SK-N-SH treated with all-trans-retinoic acid at 6 μM for 48 hours (cell line): ENCODE measurements around the gene HCLS1.
"Not testable (repeated sequence)": the region's sequence is repeated elsewhere in the genome, so short reads cannot be mapped to it uniquely, and the experiment has no call there.

Experiments
- ATAC-seq: fragments of 200-7000 bp; cut with Tn5 transposase; 3 replicates; pipeline ENCODE4 v1.9.1; 2020; ENCODE audit warnings: mild to moderate bottlenecking, moderate library complexity
- ARNTL ChIP-seq: fragments of 450-650 bp; formaldehyde crosslinking; IDR thresholded peaks from 2 replicates; pipeline ENCODE4 v1.5.0; 2020; ENCODE audit warnings: low read depth, mild to moderate bottlenecking, moderate library complexity, borderline replicate concordance
- BACH2 ChIP-seq: fragments of 250-450 bp; sonication (Bioruptor Pico); IDR thresholded peaks from 2 replicates; pipeline ENCODE4 v1.9.0; 2021; ENCODE audit warnings: mild to moderate bottlenecking, borderline replicate concordance
- CSDC2 ChIP-seq: fragments of 250-450 bp; sonication (Bioruptor Pico); IDR thresholded peaks from 2 replicates; pipeline ENCODE4 v1.5.0; 2020; ENCODE audit warnings: mild to moderate bottlenecking, moderate library complexity
- ESRRG ChIP-seq: fragments of 250-450 bp; sonication (Bioruptor Pico); IDR thresholded peaks from 2 replicates; pipeline ENCODE4 v1.6.1; 2021; ENCODE audit warnings: mild to moderate bottlenecking
- GLIS3 ChIP-seq: fragments of 250-450 bp; sonication (Bioruptor Pico); IDR thresholded peaks from 2 replicates; pipeline ENCODE4 v1.5.0; 2020; ENCODE audit warnings: mild to moderate bottlenecking, moderate library complexity
- ISL1 ChIP-seq: fragments of 250-450 bp; sonication (Bioruptor Pico); IDR thresholded peaks from 2 replicates; pipeline ENCODE4 v2.1.2; 2022; ENCODE audit warnings: mild to moderate bottlenecking, moderate library complexity
- OSR1 ChIP-seq: fragments of 250-450 bp; sonication (Bioruptor Pico); IDR thresholded peaks from 2 replicates; pipeline ENCODE4 v1.8.0; 2022; ENCODE audit warnings: moderate library complexity, mild to moderate bottlenecking, inconsistent platforms
- PPARA ChIP-seq: fragments of 250-450 bp; sonication (Bioruptor Pico); IDR thresholded peaks from 2 replicates; pipeline ENCODE4 v1.5.0; 2020; ENCODE audit warnings: mild to moderate bottlenecking, borderline replicate concordance
- RARB ChIP-seq: fragments of 250-450 bp; sonication (Bioruptor Pico); IDR thresholded peaks from 2 replicates; pipeline ENCODE4 v1.8.0; 2021; ENCODE audit warnings: mild to moderate bottlenecking, moderate library complexity
- SNAI2 ChIP-seq: fragments of 250-450 bp; sonication (Bioruptor Pico); IDR thresholded peaks from 2 replicates; pipeline ENCODE4 v1.5.0; 2020; ENCODE audit warnings: mild to moderate bottlenecking, moderate library complexity
- TOX ChIP-seq: fragments of 250-450 bp; sonication (Bioruptor Pico); IDR thresholded peaks from 2 replicates; pipeline ENCODE4 v1.8.0; 2021; ENCODE audit warnings: mild to moderate bottlenecking, moderate library complexity, borderline replicate concordance
- ZC3H10 ChIP-seq: fragments of 250-450 bp; sonication (Bioruptor Pico); IDR thresholded peaks from 2 replicates; pipeline ENCODE4 v1.5.1; 2021; ENCODE audit warnings: mild to moderate bottlenecking, moderate library complexity
- ZFP3 ChIP-seq: fragments of 250-450 bp; sonication (Bioruptor Pico); IDR thresholded peaks from 2 replicates; pipeline ENCODE4 v1.5.0; 2020; ENCODE audit warnings: mild to moderate bottlenecking, moderate library complexity
- ZFP30 ChIP-seq: fragments of 450-650 bp; formaldehyde crosslinking; IDR thresholded peaks from 2 replicates; pipeline ENCODE4 v1.5.0; 2022; ENCODE audit warnings: mild to moderate bottlenecking, moderate library complexity
- ZNF70 ChIP-seq: fragments of 450-650 bp; formaldehyde crosslinking; IDR thresholded peaks from 2 replicates; pipeline ENCODE4 v1.5.0; 2020; ENCODE audit warnings: mild to moderate bottlenecking, moderate library complexity
- ZNF8 ChIP-seq: fragments of 450-650 bp; formaldehyde crosslinking; IDR thresholded peaks from 2 replicates; pipeline ENCODE4 v1.5.0; 2020; ENCODE audit warnings: mild to moderate bottlenecking, moderate library complexity
- TF ChIP-seq, protein P1 (sequence below): fragments of 250-450 bp; sonication (Bioruptor Pico); IDR thresholded peaks from 2 replicates; pipeline ENCODE4 v1.5.1; 2021; ENCODE audit warnings: mild to moderate bottlenecking, moderate library complexity
- TF ChIP-seq, protein P2 (sequence below): fragments of 250-450 bp; sonication (Bioruptor Pico); IDR thresholded peaks from 2 replicates; pipeline ENCODE4 v1.8.0; 2021; ENCODE audit warnings: low read depth, mild to moderate bottlenecking, moderate library complexity, borderline replicate concordance
- TF ChIP-seq, protein P3 (sequence below): fragments of 250-450 bp; sonication (Bioruptor Pico); IDR thresholded peaks from 2 replicates; pipeline ENCODE4 v1.5.1; 2020; ENCODE audit warnings: low read depth, mild to moderate bottlenecking, moderate library complexity
- TF ChIP-seq, protein P4 (sequence below): fragments of 250-450 bp; sonication (Bioruptor Pico); IDR thresholded peaks from 2 replicates; pipeline ENCODE4 v1.8.0; 2020; ENCODE audit warnings: mild to moderate bottlenecking, moderate library complexity, borderline replicate concordance
- TF ChIP-seq, protein P5 (sequence below): fragments of 250-450 bp; sonication (Bioruptor Pico); IDR thresholded peaks from 2 replicates; pipeline ENCODE4 v1.5.0; 2020; ENCODE audit warnings: mild to moderate bottlenecking, moderate library complexity

HCLS1 gene

DNA sequence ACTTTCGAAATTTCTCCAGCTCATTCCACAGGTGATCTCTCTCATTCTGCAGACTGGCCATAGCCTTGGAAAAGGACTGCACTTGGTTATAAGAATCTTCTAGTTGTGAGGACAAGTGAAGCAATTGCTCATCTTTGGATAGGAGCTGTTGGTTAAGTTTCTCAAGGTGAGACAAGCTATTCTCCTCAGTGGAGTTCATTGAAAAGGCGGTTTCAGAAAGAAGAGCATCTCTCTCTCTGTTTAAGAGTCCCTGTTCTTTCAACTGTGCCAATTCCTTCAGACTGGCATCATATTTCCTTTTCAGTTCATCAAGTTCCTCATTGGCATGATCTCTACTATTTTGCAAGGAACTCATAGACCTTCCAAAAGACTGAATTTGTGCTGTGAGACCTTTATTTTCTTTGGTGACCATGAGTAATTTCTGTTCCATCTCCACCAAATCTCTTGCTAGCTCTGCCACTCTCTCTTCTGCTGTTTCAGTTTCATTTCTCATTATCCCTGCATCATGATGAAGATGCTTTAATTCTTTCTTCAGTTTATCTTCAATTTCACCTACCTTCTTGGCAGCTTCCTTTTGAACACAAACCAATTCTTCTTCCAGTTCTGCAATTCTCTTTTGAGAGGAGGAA, 30.2 kb upstream of the HCLS1 start (continued):
- TF ChIP-seq, protein P1, sequence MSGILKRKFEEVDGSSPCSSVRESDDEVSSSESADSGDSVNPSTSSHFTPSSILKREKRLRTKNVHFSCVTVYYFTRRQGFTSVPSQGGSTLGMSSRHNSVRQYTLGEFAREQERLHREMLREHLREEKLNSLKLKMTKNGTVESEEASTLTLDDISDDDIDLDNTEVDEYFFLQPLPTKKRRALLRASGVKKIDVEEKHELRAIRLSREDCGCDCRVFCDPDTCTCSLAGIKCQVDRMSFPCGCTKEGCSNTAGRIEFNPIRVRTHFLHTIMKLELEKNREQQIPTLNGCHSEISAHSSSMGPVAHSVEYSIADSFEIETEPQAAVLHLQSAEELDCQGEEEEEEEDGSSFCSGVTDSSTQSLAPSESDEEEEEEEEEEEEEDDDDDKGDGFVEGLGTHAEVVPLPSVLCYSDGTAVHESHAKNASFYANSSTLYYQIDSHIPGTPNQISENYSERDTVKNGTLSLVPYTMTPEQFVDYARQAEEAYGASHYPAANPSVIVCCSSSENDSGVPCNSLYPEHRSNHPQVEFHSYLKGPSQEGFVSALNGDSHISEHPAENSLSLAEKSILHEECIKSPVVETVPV (CRISPR knock-in tag) = no peak
- TF ChIP-seq ZNF70 (CRISPR knock-in tag) = no peak
- TF ChIP-seq, protein P2, sequence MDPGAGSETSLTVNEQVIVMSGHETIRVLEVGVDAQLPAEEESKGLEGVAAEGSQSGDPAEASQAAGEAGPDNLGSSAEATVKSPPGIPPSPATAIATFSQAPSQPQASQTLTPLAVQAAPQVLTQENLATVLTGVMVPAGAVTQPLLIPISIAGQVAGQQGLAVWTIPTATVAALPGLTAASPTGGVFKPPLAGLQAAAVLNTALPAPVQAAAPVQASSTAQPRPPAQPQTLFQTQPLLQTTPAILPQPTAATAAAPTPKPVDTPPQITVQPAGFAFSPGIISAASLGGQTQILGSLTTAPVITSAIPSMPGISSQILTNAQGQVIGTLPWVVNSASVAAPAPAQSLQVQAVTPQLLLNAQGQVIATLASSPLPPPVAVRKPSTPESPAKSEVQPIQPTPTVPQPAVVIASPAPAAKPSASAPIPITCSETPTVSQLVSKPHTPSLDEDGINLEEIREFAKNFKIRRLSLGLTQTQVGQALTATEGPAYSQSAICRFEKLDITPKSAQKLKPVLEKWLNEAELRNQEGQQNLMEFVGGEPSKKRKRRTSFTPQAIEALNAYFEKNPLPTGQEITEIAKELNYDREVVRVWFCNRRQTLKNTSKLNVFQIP (CRISPR knock-in tag) = no peak
- no peak for TF ChIP-seq GLIS3 (CRISPR knock-in tag)
- TF ChIP-seq ISL1 (CRISPR knock-in tag) = no peak

DNA sequence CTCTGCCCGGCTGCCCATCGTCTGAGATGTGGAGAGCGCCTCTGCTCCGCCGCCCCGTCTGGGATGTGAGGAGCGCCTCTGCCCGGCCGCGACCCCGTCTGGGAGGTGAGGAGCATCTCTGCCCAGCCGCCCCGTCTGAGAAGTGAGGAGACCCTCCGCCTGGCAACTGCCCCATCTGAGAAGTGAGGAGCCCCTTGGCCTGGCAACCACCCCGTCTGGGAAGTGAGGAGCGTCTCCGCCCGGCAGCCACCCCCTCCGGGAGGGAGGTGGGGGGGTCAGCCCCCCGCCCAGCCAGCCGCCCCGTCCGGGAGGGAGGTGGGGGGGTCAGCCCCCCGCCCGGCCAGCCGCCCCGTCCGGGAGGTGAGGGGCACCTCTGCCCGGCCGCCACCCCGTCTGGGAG, 28.0 kb upstream of the HCLS1 start:
- ATAC-seq = not testable (repeated sequence)

DNA sequence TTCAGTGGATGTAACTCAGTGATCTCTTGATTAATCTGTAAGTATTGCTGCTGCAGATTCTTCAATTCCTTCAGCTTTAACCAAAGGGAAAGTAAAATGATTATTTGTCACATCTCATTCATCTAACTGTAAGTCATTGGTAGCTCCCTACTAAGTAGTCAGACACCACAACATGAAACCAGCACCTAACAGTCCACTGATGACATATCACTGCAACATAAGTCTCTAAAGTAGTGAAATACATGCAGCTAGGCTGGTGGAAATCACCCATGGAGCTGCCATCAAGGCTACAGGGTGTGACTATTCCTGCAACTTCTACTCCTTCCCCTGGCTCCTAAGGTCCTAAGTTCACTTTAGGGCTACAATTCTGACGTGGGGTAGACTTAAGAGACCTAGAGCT, 21.1 kb upstream of the HCLS1 start:
- TF ChIP-seq BACH2 (CRISPR knock-in tag) (no peak), ZNF70 (CRISPR knock-in tag) (no peak), TOX (CRISPR knock-in tag) (no peak), ZNF8 (CRISPR knock-in tag) (no peak), ISL1 (CRISPR knock-in tag) (no peak), RARB (CRISPR knock-in tag) (no peak), OSR1 (CRISPR knock-in tag) (no peak), ZC3H10 (CRISPR knock-in tag) (no peak), ZFP30 (CRISPR knock-in tag) (no peak), GLIS3 (CRISPR knock-in tag) (no peak), ESRRG (CRISPR knock-in tag) (no peak)
- TF ChIP-seq, protein P2 (CRISPR knock-in tag) = no peak
- TF ChIP-seq, protein P3, sequence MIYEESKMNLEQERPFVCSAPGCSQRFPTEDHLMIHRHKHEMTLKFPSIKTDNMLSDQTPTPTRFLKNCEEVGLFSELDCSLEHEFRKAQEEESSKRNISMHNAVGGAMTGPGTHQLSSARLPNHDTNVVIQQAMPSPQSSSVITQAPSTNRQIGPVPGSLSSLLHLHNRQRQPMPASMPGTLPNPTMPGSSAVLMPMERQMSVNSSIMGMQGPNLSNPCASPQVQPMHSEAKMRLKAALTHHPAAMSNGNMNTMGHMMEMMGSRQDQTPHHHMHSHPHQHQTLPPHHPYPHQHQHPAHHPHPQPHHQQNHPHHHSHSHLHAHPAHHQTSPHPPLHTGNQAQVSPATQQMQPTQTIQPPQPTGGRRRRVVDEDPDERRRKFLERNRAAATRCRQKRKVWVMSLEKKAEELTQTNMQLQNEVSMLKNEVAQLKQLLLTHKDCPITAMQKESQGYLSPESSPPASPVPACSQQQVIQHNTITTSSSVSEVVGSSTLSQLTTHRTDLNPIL = no peak
- TF ChIP-seq, protein P4, sequence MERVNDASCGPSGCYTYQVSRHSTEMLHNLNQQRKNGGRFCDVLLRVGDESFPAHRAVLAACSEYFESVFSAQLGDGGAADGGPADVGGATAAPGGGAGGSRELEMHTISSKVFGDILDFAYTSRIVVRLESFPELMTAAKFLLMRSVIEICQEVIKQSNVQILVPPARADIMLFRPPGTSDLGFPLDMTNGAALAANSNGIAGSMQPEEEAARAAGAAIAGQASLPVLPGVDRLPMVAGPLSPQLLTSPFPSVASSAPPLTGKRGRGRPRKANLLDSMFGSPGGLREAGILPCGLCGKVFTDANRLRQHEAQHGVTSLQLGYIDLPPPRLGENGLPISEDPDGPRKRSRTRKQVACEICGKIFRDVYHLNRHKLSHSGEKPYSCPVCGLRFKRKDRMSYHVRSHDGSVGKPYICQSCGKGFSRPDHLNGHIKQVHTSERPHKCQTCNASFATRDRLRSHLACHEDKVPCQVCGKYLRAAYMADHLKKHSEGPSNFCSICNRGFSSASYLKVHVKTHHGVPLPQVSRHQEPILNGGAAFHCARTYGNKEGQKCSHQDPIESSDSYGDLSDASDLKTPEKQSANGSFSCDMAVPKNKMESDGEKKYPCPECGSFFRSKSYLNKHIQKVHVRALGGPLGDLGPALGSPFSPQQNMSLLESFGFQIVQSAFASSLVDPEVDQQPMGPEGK (CRISPR knock-in tag) = no peak
- TF ChIP-seq, protein P5, sequence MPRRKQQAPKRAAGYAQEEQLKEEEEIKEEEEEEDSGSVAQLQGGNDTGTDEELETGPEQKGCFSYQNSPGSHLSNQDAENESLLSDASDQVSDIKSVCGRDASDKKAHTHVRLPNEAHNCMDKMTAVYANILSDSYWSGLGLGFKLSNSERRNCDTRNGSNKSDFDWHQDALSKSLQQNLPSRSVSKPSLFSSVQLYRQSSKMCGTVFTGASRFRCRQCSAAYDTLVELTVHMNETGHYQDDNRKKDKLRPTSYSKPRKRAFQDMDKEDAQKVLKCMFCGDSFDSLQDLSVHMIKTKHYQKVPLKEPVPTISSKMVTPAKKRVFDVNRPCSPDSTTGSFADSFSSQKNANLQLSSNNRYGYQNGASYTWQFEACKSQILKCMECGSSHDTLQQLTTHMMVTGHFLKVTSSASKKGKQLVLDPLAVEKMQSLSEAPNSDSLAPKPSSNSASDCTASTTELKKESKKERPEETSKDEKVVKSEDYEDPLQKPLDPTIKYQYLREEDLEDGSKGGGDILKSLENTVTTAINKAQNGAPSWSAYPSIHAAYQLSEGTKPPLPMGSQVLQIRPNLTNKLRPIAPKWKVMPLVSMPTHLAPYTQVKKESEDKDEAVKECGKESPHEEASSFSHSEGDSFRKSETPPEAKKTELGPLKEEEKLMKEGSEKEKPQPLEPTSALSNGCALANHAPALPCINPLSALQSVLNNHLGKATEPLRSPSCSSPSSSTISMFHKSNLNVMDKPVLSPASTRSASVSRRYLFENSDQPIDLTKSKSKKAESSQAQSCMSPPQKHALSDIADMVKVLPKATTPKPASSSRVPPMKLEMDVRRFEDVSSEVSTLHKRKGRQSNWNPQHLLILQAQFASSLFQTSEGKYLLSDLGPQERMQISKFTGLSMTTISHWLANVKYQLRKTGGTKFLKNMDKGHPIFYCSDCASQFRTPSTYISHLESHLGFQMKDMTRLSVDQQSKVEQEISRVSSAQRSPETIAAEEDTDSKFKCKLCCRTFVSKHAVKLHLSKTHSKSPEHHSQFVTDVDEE = no peak
- ATAC-seq = no peak

DNA sequence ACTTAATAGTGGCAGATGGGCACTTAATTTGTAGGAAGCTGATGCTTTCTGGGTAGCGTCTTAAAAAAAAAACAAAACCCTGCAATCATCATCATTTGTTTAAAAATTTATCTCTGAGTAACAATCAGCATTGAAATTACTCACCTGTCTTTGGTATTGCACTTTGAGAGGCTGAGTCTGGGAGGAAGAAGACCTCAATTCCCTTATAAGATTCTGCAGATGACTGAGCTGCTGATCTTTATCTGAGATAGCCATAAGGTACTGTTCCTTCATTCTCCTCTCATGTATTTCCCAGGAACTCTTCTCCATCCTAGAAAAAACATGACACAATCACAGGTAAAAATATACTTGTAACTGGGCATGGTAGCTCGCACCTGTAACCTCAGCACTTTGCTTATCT, 16.4 kb upstream of the HCLS1 start:
- no peak for ATAC-seq
- TF ChIP-seq PPARA (CRISPR knock-in tag) (no peak), CSDC2 (CRISPR knock-in tag) (no peak), ZFP3 (CRISPR knock-in tag) (no peak), ARNTL (CRISPR knock-in tag) (no peak), SNAI2 (no peak), ZNF8 (CRISPR knock-in tag) (no peak), OSR1 (CRISPR knock-in tag) (no peak), ZC3H10 (CRISPR knock-in tag) (no peak)
- TF ChIP-seq, protein P4 (CRISPR knock-in tag) = no peak
